T-helper 22 cell (primary cell): ENCODE data around the gene ACO2.

Experiments used
- DNase-seq: peaks from one replicate; pipeline ENCODE4 v3.0.0-alpha.2; 2020; ENCODE audit warnings: low read depth

The ACO2 gene

GRCh38 chr22:41523464-41524221, 54.7 kb downstream of the ACO2 start:
- no peak for DNase-seq

GRCh38 chr22:41524251-41524661, 55.3 kb downstream of the ACO2 start:
- no peak for DNase-seq

DNA sequence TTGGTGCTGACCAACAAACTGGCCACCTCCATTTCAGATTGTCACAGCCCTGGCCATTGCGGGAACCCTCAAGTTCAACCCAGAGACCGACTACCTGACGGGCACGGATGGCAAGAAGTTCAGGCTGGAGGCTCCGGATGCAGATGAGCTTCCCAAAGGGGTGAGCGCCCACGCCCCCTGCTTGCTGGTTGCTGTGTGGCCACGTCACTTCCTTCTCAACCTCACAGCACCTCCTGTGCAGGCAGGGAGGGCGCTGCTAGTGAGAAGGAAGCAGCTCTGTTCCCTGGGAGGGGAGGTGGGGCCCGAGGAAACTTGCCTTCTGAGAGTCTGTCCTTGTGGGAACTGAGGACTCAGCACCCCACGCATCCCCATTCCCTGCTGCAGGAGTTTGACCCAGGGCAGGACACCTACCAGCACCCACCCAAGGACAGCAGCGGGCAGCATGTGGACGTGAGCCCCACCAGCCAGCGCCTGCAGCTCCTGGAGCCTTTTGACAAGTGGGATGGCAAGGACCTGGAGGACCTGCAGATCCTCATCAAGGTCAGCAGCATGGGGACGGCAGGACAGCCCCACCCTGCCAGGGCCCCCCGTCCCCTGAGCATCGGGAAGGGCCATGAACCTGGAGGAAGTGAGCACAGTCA, 56.0 kb downstream of the ACO2 start:
- DNase-seq, result peak; percentile 32

DNA sequence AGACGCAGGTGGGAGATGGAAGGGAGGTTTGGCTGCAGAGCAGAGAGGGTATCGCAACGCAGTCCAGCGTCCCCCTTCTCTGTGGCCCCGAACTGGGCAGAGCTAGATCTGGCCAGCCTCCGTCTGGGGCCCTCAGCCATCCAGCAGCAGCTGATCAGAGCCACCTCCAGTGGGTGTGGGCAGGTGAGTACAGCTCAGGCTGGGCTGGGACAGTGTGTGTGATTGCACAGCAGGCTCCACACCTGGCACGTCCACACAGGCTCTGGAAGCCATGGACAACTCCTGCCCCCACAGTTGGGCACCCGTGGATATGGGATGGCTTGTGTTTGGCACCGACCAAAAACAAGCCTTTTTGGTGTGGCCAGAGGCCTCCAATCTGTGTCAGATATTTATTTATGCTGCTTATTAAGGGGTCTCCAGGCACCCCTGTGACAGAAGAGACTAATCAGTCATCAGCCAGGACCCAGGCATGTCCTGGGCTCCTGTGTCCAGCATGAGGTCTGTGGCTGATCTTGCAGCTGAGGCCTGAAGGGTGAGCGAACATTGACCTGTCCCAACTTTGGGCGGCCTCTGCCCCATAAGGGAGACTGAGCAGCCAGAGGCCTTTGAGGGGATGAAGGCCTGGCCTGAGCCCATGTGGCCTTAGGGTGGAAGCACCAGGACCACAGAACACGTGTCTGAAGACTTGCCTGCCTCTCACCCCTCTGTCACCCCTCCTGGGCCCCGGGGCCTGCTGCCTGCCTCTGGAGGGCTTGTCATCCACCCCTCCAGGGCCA, 56.7 kb downstream of the ACO2 start:
- DNase-seq, result no peak

GRCh38 chr22:41526226-41526829, 57.4 kb downstream of the ACO2 start:
- DNase-seq, result no peak

DNA sequence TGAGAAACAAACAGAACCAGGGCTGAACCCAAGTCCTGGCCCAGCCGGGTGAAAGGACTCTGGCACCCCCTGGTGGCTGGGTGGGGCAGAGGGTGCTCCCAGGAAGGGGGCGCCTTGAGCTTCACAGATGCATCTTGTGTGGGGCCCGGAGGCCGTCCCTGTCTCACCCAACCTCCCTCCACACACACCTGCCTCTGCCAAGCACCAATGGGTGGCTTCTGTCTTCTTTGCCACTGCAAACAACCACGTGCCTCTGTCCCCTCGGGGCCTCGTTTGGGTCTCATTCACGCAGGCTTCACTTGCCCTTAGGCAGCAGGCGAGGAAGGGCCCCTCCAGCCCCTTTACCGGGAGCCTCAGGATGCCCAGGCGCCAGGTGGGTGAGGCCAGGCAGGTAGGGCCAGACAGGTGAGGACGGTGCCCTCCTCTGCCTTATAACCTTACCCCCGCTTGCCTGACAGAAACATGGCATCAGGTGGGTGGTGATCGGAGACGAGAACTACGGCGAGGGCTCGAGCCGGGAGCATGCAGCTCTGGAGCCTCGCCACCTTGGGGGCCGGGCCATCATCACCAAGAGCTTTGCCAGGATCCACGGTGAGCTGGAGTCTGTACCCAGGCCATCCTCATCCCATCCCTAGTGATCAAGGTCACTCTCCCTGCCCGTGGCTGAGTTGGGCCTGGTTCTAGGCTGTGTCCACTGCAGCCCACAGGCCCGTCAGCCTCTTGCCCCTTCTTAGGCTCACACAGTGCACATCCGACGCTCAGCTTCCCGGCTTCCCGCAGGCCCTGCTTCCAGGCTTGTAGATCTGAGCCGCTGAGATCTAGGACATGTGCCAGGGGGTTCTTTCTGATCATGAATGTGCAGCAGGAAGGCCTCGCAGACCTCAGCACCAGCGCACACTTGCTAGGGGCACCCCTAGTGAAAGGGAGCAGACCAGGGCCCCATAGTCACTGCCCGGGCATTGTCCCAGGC, 58.2 kb downstream of the ACO2 start:
- DNase-seq, result peak; percentile 37

DNA sequence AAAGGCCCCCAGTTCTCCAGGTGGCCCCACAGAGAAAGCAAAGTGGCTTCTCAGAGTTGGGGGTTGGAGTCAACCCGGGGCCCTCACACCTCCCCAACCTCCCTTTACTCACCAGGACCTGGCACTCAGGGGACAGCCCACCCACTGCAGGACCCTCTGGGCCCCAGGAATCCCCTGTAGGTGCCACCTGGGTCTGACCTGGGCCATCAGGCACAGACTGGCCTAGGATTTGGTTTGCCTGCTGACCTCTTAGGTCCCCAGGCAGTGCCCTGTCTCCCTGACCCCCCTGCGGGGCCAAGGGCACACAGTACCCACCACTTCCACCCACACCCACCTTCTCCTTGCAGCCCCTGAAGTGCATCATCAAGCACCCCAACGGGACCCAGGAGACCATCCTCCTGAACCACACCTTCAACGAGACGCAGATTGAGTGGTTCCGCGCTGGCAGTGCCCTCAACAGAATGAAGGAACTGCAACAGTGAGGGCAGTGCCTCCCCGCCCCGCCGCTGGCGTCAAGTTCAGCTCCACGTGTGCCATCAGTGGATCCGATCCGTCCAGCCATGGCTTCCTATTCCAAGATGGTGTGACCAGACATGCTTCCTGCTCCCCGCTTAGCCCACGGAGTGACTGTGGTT, 59.3 kb downstream of the ACO2 start:
- no peak for DNase-seq

DNA sequence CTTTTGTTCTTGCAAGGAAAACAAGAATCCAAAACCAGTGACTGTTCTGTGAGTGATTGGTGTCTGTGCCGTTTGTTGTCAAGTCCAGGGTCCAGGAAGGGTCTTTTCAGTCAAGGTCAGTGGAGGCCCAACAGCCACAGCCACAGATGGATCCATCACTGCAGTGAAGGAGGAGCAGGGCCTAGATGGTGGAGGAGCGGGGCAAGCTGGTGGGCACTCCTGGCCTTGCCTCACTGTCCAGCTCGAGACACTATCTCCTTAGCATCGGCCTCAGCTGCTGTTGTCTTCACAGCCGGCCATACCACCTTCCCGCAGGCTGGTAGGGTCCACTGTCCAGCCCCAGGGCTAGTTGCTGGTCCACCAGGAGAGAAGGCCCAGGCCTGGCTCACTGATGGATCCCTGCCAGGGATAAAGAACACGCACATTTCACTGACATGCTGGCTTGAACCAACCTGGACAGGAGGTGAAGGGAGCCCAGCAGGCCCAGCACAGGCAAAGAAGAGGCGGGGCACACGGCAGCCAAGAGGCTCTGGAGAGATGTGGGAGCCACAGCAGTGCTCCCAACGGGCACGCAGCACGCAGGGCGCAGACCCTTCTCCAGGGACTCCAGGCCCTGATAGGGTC, 60.1 kb downstream of the ACO2 start:
- no peak for DNase-seq

- no peak for DNase-seq
Measured at GRCh38 chr22:41530890-41531714, 62.2 kb downstream of the ACO2 start.

GRCh38 chr22:41531715-41532477, 63.0 kb downstream of the ACO2 start:
- no peak for DNase-seq

DNA sequence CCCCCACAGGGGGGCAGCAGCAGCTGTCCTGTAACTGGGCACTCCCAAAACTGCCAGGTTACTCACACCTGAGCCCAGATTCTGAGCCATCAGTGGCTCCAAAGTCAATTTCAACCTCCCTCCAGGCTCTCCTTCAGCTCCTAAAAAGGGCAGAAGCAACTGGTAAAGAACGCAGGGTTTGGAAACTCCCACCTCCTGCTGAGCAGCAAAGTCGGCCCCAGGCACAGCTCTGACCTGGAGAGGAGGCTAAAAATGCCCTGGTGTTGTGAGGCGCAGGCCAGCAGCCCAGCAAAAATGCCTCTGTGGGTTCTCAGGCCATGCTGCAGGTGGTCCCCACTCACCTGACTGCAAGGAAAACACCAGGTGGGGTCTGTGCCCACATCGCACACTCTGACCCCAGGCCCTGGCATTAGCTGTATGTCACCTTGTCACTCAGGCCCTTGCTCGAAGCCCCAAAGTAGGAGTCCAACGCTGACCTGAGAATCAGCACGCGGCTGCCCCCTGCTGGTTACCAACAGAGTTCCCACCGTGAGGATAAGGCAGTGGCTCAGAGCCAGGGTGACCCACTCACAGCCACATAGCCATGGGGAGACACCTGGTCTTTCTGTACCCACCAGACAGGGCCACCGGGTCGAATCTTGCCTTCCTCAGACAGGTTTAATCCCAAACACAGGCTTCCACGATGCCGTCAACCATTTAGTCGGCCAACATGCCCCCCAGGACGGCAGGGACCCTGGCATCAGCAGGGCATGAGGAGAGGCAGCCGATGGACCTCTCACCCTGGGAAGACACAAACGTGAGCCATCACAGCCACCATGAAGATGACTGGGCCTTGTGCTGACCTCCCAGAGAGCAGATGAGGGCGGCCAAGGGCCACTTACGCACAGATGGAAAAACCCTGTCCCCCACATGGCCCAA, 64.2 kb downstream of the ACO2 start:
- peak; percentile 29 for DNase-seq

- DNase-seq, result no peak
Measured at GRCh38 chr22:41534219-41534618, 65.3 kb downstream of the ACO2 start.

- DNase-seq, result no peak
Measured at GRCh38 chr22:41535244-41535643, 66.3 kb downstream of the ACO2 start.

DNA sequence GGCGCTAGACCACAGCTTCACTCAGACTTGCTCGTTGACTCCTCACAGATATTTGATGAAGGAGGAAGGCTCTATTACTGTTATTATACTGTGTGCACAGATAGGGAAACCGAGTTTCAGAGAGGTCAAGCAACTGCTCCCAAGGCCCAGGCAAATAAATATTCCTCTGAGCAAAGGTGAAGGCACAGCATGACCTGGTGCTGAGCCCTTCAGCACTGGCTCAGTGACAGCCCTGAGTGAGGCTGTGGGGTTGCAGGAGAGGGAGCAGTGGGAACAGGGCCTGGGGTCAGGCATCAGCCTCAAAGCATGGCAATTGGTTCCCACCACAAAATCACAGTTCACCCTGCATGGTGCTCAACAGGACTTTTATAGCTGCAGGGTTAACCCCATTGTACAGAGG, 68.3 kb downstream of the ACO2 start:
- no peak for DNase-seq

DNA sequence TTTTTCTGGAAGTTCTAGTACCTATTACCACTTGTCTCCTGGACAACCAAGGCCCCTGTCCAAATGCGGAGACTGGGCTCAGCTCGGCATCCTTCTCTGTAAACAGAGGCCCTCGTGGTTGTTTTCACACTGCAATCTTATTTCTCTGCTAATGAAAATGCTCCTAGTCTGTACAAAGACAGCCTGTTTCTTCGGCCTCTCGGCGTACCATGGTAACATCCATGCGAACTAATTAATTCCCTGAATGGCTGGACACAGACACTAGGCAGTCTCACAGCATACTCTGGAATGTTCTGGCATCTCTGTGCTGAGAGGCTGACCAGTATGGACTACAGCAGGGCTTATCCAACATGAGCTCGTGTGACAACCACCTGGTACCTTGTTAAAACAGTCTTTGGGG, 69.7 kb downstream of the ACO2 start:
- no peak for DNase-seq

DNA sequence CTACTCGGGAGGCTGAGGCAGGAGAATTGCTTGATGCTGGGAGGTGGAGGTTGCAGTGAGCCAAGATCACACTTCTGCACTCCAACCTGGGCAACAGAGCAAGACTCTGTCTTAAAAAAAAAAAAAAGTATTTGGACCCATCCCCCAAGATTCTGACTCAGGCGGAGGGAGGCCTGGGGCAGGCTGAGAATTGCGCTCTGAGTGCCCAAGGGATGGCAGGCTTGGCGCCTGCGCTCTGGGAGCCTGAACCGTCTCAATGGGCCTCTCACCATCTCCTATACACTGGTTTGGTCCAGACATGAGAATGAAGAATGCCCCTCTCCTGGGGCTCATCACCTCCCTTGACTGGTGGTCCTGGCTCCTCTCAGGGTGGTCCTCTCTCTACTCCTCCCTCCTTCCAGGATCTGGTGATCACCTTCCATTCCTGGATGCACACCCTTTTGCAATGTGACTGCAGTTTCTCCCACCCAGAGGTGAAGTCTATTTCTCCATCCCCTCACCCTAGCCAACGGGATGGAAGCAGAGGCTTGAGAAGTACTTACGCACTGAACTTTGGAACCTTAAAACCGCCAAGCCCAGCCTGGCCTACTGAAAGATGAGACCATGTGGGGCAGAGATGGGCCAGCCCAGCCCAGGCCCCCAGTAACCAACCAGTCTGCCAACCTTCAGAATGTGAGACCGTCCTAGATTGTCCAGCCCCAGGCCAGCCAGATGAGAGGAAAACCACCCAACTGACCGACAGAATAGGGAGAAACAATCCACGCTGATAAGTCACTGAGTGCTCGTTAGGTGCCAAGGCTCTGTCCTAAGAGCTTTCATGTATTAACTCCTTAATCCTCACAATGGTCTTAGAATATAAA, 70.5 kb downstream of the ACO2 start:
- DNase-seq, result no peak

DNA sequence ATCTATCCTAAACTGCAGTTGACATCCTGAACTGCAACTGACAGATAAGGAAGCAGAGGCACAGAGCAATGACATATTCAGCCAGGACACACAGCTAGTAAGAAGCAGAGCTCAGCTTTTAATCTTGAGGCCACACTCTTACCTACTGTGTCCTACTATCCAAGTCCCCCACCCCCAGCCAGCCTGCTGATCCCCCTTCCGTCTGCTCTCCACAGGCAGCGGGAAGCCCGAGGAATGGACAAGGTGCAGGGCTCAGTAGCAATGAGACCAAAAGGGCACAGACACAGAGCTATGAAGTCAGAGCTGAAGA, 71.0 kb downstream of the ACO2 start:
- DNase-seq, result no peak
